ENCODE results near the gene KIAA0513. TPM values are rescaled to one million over a fixed set of nuclear protein-coding genes. Genes with fewer than 3 reads are reported as not detected.

KIAA0513 gene
- total RNA-seq, 1 experiment from 2014 or later: 2.9 TPM

- no peaks in the 10 kb centered on the region for H3K27me3 ChIP-seq (replicated peaks; ENCODE audit: insufficient read depth, low read depth, low read length, poor library complexity)
- no peaks in the 10 kb centered on the region for H3K36me3 ChIP-seq (ENCODE audit: insufficient read depth, low read length, poor library complexity, severe bottlenecking)
- H3K9me3 ChIP-seq (ENCODE audit: low read depth, low read length, poor library complexity, severe bottlenecking): no peaks in the 10 kb centered on the region
- H3K27ac ChIP-seq (ENCODE audit: low read depth, low read length, poor library complexity, severe bottlenecking): no peak overlapping the region
- ChIA-PET POLR2A (ENCODE audit: low non-redundant PET) (no interaction called here), CTCF (no interaction called here)
- intact Hi-C loops (cut with micrococcal nuclease; ENCODE audit: unreplicated experiment): no loop called here
- no peaks in the 10 kb centered on the region for H3K4me1 ChIP-seq (ENCODE audit: insufficient read depth, low read length, poor library complexity, severe bottlenecking)
- TF ChIP-seq EZH2 (IDR thresholded peaks at IDR 0.05; ENCODE audit: borderline replicate concordance, low read depth, low read length, poor library complexity, severe bottlenecking) (no peak), CTCF (conservative IDR thresholded peaks at IDR 0.05; ENCODE audit: low read depth, low read length) (no peak)
- no peak overlapping the region for H3K4me3 ChIP-seq (ENCODE audit: low read depth, low read length, poor library complexity, severe bottlenecking)
- no TSS peak for BruUV-seq (replicated peaks)
- DNase-seq (ENCODE audit: low spot score): no peak
Observed at GRCh38 chr16:85065099-85065498, 37.5 kb downstream of the KIAA0513 start.

GRCh38 chr16:85066346-85066885 lies 38.8 kb downstream of the KIAA0513 start:
- POLR2A ChIA-PET (ENCODE audit: low non-redundant PET): no interaction called here
- no TSS peak for BruUV-seq (replicated peaks)
- Histone ChIP-seq H3K27ac (ENCODE audit: low read depth, low read length, poor library complexity, severe bottlenecking) (no peak overlapping the region), H3K4me1 (ENCODE audit: insufficient read depth, low read length, poor library complexity, severe bottlenecking) (no peaks in the 10 kb centered on the region), H3K4me3 (ENCODE audit: low read depth, low read length, poor library complexity, severe bottlenecking) (no peak overlapping the region), H3K36me3 (ENCODE audit: insufficient read depth, low read length, poor library complexity, severe bottlenecking) (no peaks in the 10 kb centered on the region), H3K27me3 (replicated peaks; ENCODE audit: insufficient read depth, low read depth, low read length, poor library complexity) (no peaks in the 10 kb centered on the region), H3K9me3 (ENCODE audit: low read depth, low read length, poor library complexity, severe bottlenecking) (no peaks in the 10 kb centered on the region)
- no peak for DNase-seq (ENCODE audit: low spot score)
- intact Hi-C loops (cut with micrococcal nuclease; ENCODE audit: unreplicated experiment): no loop called here
- CTCF ChIA-PET: no interaction called here
- TF ChIP-seq CTCF (conservative IDR thresholded peaks at IDR 0.05; ENCODE audit: low read depth, low read length) (no peak), EZH2 (IDR thresholded peaks at IDR 0.05; ENCODE audit: borderline replicate concordance, low read depth, low read length, poor library complexity, severe bottlenecking) (no peak)

GRCh38 chr16:85067024-85067423 lies 39.4 kb downstream of the KIAA0513 start:
- DNase-seq (ENCODE audit: low spot score): no peak
- Histone ChIP-seq H3K9me3 (ENCODE audit: low read depth, low read length, poor library complexity, severe bottlenecking) (no peaks in the 10 kb centered on the region), H3K4me3 (ENCODE audit: low read depth, low read length, poor library complexity, severe bottlenecking) (no peak overlapping the region), H3K36me3 (ENCODE audit: insufficient read depth, low read length, poor library complexity, severe bottlenecking) (no peaks in the 10 kb centered on the region), H3K27me3 (replicated peaks; ENCODE audit: insufficient read depth, low read depth, low read length, poor library complexity) (no peaks in the 10 kb centered on the region), H3K27ac (ENCODE audit: low read depth, low read length, poor library complexity, severe bottlenecking) (no peak overlapping the region), H3K4me1 (ENCODE audit: insufficient read depth, low read length, poor library complexity, severe bottlenecking) (no peaks in the 10 kb centered on the region)
- no peak for TF ChIP-seq CTCF (conservative IDR thresholded peaks at IDR 0.05; ENCODE audit: low read depth, low read length)
- no peak for TF ChIP-seq EZH2 (IDR thresholded peaks at IDR 0.05; ENCODE audit: borderline replicate concordance, low read depth, low read length, poor library complexity, severe bottlenecking)
- BruUV-seq (replicated peaks): no TSS peak
- ChIA-PET POLR2A (ENCODE audit: low non-redundant PET) (no interaction called here), CTCF (no interaction called here)
- intact Hi-C loops (cut with micrococcal nuclease; ENCODE audit: unreplicated experiment): no loop called here
